Measurements from ENCODE around the gene KRT8. TPM values are rescaled to one million over a fixed set of nuclear protein-coding genes. Genes with fewer than 3 reads are reported as not detected.

Gene KRT8
- polyA plus RNA-seq, 1 of the 3 experiments (the other 2 are of a cell fraction), result 49.4 TPM

DNA sequence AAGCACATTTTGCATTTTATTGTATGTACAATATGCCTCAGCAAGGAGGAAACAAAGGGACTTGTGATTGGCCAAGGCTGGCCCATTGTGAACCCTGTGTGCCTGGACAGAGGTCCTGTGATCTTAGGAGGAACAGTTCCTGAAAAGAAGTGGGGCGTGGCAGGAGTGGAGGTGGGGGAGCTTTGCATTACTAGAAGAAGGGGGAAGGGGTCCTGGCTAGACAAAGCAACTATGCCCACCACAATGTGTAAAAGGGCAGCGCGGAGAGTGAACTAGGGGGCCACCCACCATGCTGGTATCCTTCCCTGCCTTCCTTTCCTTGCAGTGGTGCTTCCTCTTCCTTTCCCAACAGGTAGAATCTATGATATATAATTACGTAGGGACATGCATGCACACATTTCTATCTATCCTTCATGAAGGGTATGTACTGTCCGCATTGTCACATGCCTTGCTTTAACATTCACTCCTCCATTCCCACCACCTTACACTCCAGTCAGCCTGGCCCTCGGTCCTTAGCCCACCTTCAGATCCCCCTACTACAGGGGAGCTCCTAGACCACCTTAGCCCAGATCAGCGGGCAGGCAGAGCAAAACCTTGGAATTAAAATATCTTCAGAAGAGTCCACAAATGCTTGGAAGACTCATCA, 12.5 kb downstream of the KRT8 start:
- no peaks in the 10 kb centered on the region for H4K20me1 ChIP-seq (ENCODE audit: insufficient read depth)
- 76% methylated on average over 7 of the region's 7 CpGs for WGBS (ENCODE audit: low lambda C conversion rate)
- no peaks in the 10 kb centered on the region for H3K79me2 ChIP-seq (ENCODE audit: insufficient read depth)
- H3K4me3 ChIP-seq (ENCODE audit: low read depth in 2 of 2, low read length in 1 of 2), result no peak overlapping the region
- H3K9me2 ChIP-seq, result no peaks in the 10 kb centered on the region
- ChIA-PET POLR2A (no interaction called here), CTCF (interaction anchor here (1.3 to 9.3 kb wide), 3 partner anchors 9 to 88 kb away, joined by 8 to 91 read pairs (median 48); no protein-coding TSS in a partner anchor)
- no peak for DNase-seq
- TF ChIP-seq TAF1 (IDR thresholded peaks at IDR 0.05; ENCODE audit: borderline replicate concordance, low read depth, low read length), result no peak
- TF ChIP-seq, protein P1, sequence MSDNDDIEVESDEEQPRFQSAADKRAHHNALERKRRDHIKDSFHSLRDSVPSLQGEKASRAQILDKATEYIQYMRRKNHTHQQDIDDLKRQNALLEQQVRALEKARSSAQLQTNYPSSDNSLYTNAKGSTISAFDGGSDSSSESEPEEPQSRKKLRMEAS (IDR thresholded peaks at IDR 0.05; ENCODE audit: low read depth), result no peak
- H3K9me3 ChIP-seq, result no peaks in the 10 kb centered on the region
- no peak overlapping the region for H3K4me2 ChIP-seq
- no peaks in the 10 kb centered on the region for H3K27me3 ChIP-seq (ENCODE audit: insufficient read depth)
- no peak overlapping the region for H3K9ac ChIP-seq
- H2AFZ ChIP-seq (ENCODE audit: low read depth), result no peak overlapping the region
- H3F3A ChIP-seq (replicated peaks; ENCODE audit: insufficient read depth), result no peaks in the 10 kb centered on the region
- H3K4me1 ChIP-seq (ENCODE audit: control insufficient read depth in 1 of 2, insufficient read depth in 2 of 2, low read depth in 1 of 2, low read length in 1 of 2), result peaks cover 0 to 5% of the 10 kb centered on the region in 2 experiments; a peak in 1 of 4 replicates
- no peak overlapping the region for H3K27ac ChIP-seq (ENCODE audit: low read depth in 2 of 2, low read length in 1 of 2)
- H3K36me3 ChIP-seq (replicated peaks in 1 of 2; ENCODE audit: control insufficient read depth in 1 of 2, insufficient read depth in 2 of 2, low read length in 1 of 2), result no peaks in the 10 kb centered on the region

DNA sequence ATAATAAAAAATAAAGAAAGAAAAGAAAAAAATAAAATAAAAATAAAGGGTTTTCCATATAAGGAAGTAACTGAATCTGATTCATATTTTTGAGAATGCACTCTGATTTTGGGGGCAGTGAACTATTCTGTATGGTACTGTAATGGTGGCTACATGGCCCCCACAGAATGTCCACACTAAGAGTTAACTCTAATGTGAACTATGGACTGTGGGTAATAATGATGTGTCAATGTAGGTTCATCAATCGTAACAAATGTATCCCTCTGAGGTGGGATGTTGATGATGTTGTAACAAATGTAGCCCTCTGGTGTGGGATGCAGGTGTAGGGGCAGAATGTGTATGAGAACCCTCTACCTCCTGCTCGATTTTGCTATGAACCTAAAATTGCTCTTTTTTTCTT, 13.8 kb downstream of the KRT8 start:
- H3K36me3 ChIP-seq (replicated peaks in 1 of 2; ENCODE audit: control insufficient read depth in 1 of 2, insufficient read depth in 2 of 2, low read length in 1 of 2), result no peaks in the 10 kb centered on the region
- TF ChIP-seq NFIC (IDR thresholded peaks at IDR 0.05; ENCODE audit: borderline replicate concordance) (no peak), CHD2 (IDR thresholded peaks at IDR 0.05; ENCODE audit: low read length, partially characterized antibody) (no peak), SMC3 (IDR thresholded peaks at IDR 0.05; ENCODE audit: low read depth, low read length) (no peak), EZH2phosphoT487 (IDR thresholded peaks at IDR 0.05; ENCODE audit: borderline replicate concordance, low read depth) (no peak), TEAD4 (IDR thresholded peaks at IDR 0.05; ENCODE audit: borderline replicate concordance, insufficient read depth) (no peak), GATA2 (CRISPR knock-in tag; IDR thresholded peaks at IDR 0.05) (no peak), RAD21 (IDR thresholded peaks at IDR 0.05; ENCODE audit: low read length) (no peak), POLR2AphosphoS5 (IDR thresholded peaks at IDR 0.05; ENCODE audit: low read depth, low read length) (no peak), MXI1 (IDR thresholded peaks at IDR 0.05; ENCODE audit: low read depth, low read length) (no peak), JUND (IDR thresholded peaks at IDR 0.05) (no peak), FOXM1 (IDR thresholded peaks at IDR 0.05; ENCODE audit: low read depth) (no peak)
- TF ChIP-seq, protein P2, sequence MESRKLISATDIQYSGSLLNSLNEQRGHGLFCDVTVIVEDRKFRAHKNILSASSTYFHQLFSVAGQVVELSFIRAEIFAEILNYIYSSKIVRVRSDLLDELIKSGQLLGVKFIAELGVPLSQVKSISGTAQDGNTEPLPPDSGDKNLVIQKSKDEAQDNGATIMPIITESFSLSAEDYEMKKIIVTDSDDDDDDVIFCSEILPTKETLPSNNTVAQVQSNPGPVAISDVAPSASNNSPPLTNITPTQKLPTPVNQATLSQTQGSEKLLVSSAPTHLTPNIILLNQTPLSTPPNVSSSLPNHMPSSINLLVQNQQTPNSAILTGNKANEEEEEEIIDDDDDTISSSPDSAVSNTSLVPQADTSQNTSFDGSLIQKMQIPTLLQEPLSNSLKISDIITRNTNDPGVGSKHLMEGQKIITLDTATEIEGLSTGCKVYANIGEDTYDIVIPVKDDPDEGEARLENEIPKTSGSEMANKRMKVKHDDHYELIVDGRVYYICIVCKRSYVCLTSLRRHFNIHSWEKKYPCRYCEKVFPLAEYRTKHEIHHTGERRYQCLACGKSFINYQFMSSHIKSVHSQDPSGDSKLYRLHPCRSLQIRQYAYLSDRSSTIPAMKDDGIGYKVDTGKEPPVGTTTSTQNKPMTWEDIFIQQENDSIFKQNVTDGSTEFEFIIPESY (IDR thresholded peaks at IDR 0.05; ENCODE audit: borderline replicate concordance, low read depth), result no peak
- TF ChIP-seq, protein P3, sequence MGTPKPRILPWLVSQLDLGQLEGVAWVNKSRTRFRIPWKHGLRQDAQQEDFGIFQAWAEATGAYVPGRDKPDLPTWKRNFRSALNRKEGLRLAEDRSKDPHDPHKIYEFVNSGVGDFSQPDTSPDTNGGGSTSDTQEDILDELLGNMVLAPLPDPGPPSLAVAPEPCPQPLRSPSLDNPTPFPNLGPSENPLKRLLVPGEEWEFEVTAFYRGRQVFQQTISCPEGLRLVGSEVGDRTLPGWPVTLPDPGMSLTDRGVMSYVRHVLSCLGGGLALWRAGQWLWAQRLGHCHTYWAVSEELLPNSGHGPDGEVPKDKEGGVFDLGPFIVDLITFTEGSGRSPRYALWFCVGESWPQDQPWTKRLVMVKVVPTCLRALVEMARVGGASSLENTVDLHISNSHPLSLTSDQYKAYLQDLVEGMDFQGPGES (IDR thresholded peaks at IDR 0.05; ENCODE audit: low read depth, low read length), result no peak
- TF ChIP-seq, protein P4, sequence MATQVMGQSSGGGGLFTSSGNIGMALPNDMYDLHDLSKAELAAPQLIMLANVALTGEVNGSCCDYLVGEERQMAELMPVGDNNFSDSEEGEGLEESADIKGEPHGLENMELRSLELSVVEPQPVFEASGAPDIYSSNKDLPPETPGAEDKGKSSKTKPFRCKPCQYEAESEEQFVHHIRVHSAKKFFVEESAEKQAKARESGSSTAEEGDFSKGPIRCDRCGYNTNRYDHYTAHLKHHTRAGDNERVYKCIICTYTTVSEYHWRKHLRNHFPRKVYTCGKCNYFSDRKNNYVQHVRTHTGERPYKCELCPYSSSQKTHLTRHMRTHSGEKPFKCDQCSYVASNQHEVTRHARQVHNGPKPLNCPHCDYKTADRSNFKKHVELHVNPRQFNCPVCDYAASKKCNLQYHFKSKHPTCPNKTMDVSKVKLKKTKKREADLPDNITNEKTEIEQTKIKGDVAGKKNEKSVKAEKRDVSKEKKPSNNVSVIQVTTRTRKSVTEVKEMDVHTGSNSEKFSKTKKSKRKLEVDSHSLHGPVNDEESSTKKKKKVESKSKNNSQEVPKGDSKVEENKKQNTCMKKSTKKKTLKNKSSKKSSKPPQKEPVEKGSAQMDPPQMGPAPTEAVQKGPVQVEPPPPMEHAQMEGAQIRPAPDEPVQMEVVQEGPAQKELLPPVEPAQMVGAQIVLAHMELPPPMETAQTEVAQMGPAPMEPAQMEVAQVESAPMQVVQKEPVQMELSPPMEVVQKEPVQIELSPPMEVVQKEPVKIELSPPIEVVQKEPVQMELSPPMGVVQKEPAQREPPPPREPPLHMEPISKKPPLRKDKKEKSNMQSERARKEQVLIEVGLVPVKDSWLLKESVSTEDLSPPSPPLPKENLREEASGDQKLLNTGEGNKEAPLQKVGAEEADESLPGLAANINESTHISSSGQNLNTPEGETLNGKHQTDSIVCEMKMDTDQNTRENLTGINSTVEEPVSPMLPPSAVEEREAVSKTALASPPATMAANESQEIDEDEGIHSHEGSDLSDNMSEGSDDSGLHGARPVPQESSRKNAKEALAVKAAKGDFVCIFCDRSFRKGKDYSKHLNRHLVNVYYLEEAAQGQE (IDR thresholded peaks at IDR 0.05; ENCODE audit: low read depth, low read length), result no peak
- H3K4me3 ChIP-seq (ENCODE audit: low read depth in 2 of 2, low read length in 1 of 2), result no peak overlapping the region
- POLR2A ChIA-PET, result no interaction called here
- H3K9me3 ChIP-seq, result no peaks in the 10 kb centered on the region
- H3K4me2 ChIP-seq, result no peak overlapping the region
- no peaks in the 10 kb centered on the region for H3K9me2 ChIP-seq
- no peaks in the 10 kb centered on the region for H3K79me2 ChIP-seq (ENCODE audit: insufficient read depth)
- H3K9ac ChIP-seq, result no peak overlapping the region
- H3K27me3 ChIP-seq (ENCODE audit: insufficient read depth), result no peaks in the 10 kb centered on the region
- no peaks in the 10 kb centered on the region for H3F3A ChIP-seq (replicated peaks; ENCODE audit: insufficient read depth)
- H3K27ac ChIP-seq (ENCODE audit: low read depth in 2 of 2, low read length in 1 of 2), result no peak overlapping the region
- no peak overlapping the region for H2AFZ ChIP-seq (ENCODE audit: low read depth)
- no peaks in the 10 kb centered on the region for H4K20me1 ChIP-seq (ENCODE audit: insufficient read depth)
- CTCF ChIA-PET, result interaction anchor here (6.5 kb wide), 1 partner anchor 89 kb away, joined by 48 read pairs; no protein-coding TSS in a partner anchor
- DNase-seq, result no peak
- WGBS (ENCODE audit: low lambda C conversion rate), result 44% methylated on average over 2 of the region's 2 CpGs
- peaks cover 0 to 5% of the 10 kb centered on the region in 2 experiments; a peak in 1 of 4 replicates for H3K4me1 ChIP-seq (ENCODE audit: control insufficient read depth in 1 of 2, insufficient read depth in 2 of 2, low read depth in 1 of 2, low read length in 1 of 2)

All from SK-N-SH (cell line).